DMS153 treated with DMSO at 0.1 percent for 48 hours (cell line): ENCODE data around the gene CDS1.
"Not testable (repeated sequence)": the region's sequence is repeated elsewhere in the genome, so short reads cannot be mapped to it uniquely, and the experiment has no call there.

ENCODE experiments used
- DNase-seq: peaks from one replicate; lab custom pipeline; 2025; ENCODE audit not compliant: unreplicated experiment; lab: John Stamatoyannopoulos, UW

The CDS1 gene

GRCh38 chr4:84669201-84669600, 86.3 kb downstream of the CDS1 start:
- no peak for DNase-seq

GRCh38 chr4:84672177-84672576, 89.2 kb downstream of the CDS1 start:
- DNase-seq = no peak

GRCh38 chr4:84673475-84674240, 90.7 kb downstream of the CDS1 start:
- no peak for DNase-seq

GRCh38 chr4:84677093-84677492, 94.2 kb downstream of the CDS1 start:
- no peak for DNase-seq

GRCh38 chr4:84677995-84678394, 95.1 kb downstream of the CDS1 start:
- DNase-seq = no peak

GRCh38 chr4:84678976-84679744, 96.2 kb downstream of the CDS1 start:
- no peak for DNase-seq

- DNase-seq = no peak
Measured at GRCh38 chr4:84680956-84681355, 98.0 kb downstream of the CDS1 start.

GRCh38 chr4:84681486-84682274, 98.8 kb downstream of the CDS1 start:
- DNase-seq = no peak

GRCh38 chr4:84682661-84683060, 99.7 kb downstream of the CDS1 start:
- DNase-seq = not testable (repeated sequence)

GRCh38 chr4:84683064-84683850, 100.3 kb downstream of the CDS1 start:
- DNase-seq = no peak

- DNase-seq = no peak
Measured at GRCh38 chr4:84684361-84684760, 101.4 kb downstream of the CDS1 start.

GRCh38 chr4:84685105-84685504, 102.2 kb downstream of the CDS1 start:
- DNase-seq = no peak

- no peak for DNase-seq
Measured at GRCh38 chr4:84688605-84689004, 105.7 kb downstream of the CDS1 start.

GRCh38 chr4:84689197-84689596, 106.3 kb downstream of the CDS1 start:
- DNase-seq = no peak

- no peak for DNase-seq
Measured at GRCh38 chr4:84690481-84690880, 107.6 kb downstream of the CDS1 start.

- DNase-seq = no peak
Measured at GRCh38 chr4:84691170-84691691, 108.3 kb downstream of the CDS1 start.

- DNase-seq = no peak
Measured at GRCh38 chr4:84691800-84692199, 108.9 kb downstream of the CDS1 start.

- DNase-seq = no peak
Measured at GRCh38 chr4:84697159-84697558, 114.2 kb downstream of the CDS1 start.

GRCh38 chr4:84697615-84698201, 114.8 kb downstream of the CDS1 start:
- no peak for DNase-seq

- no peak for DNase-seq
Measured at GRCh38 chr4:84699001-84699671, 116.2 kb downstream of the CDS1 start.
